Measurements from ENCODE around the gene WRNIP1. TPM values are rescaled to one million over a fixed set of nuclear protein-coding genes. Genes with fewer than 3 reads are reported as not detected.

WRNIP1 gene
- total and polyA plus RNA-seq, 10 of the 15 experiments (the other 5 are each of a cell fraction or from before 2014, with no cell fraction given): 9.3 to 30.5 (median 24.3) TPM

- in situ Hi-C loops (cut with MboI): no loop called here
- H2AFZ ChIP-seq (ENCODE audit: control insufficient read depth, low read depth, low read length): no peak overlapping the region
- H3K27me3 ChIP-seq (replicated peaks in 1 of 2; ENCODE audit: control insufficient read depth in 2 of 2, insufficient read depth in 2 of 2, low read length in 1 of 2): no peaks in the 10 kb centered on the region
- H3K9me3 ChIP-seq (replicated peaks; ENCODE audit: control insufficient read depth, insufficient read depth, low read length): no peaks in the 10 kb centered on the region
- H4K20me1 ChIP-seq (ENCODE audit: control insufficient read depth, insufficient read depth): no peaks in the 10 kb centered on the region
- H3K36me3 ChIP-seq (ENCODE audit: control insufficient read depth in 2 of 2, insufficient read depth in 2 of 2, low read length in 1 of 2): no peaks in the 10 kb centered on the region
- H3K4me2 ChIP-seq (ENCODE audit: control insufficient read depth, insufficient read depth): no peak overlapping the region
- no peak for ATAC-seq
- intact Hi-C loops (cut with micrococcal nuclease; ENCODE audit: unreplicated experiment): no loop called here
- H3K79me2 ChIP-seq (ENCODE audit: control insufficient read depth, insufficient read depth, low read length): no peaks in the 10 kb centered on the region
- DNase-seq (ENCODE audit: low read depth, low spot score): no peak
- no peak for TF ChIP-seq MLLT1 (IDR thresholded peaks at IDR 0.05)
- TF ChIP-seq ZBTB4 (CRISPR knock-in tag; IDR thresholded peaks at IDR 0.05): no peak
- no peak for TF ChIP-seq ZNF622 (IDR thresholded peaks at IDR 0.05)
- TF ChIP-seq FOXM1 (IDR thresholded peaks at IDR 0.05; ENCODE audit: low read depth, low read length): no peak
- TF ChIP-seq NRF1 (conservative IDR thresholded peaks at IDR 0.05; ENCODE audit: low read depth, low read length): no peak
- no peak for TF ChIP-seq MAX (IDR thresholded peaks at IDR 0.05; ENCODE audit: low read depth, low read length)
- TF ChIP-seq PKNOX1 (IDR thresholded peaks at IDR 0.05): no peak
- TF ChIP-seq TBL1XR1 (IDR thresholded peaks at IDR 0.05; ENCODE audit: low read depth, low read length): no peak
- no peak for TF ChIP-seq SMARCA5 (IDR thresholded peaks at IDR 0.05)
- no peak for TF ChIP-seq ATF2 (IDR thresholded peaks at IDR 0.05; ENCODE audit: low read length)
- no peak for TF ChIP-seq NKRF (conservative IDR thresholded peaks at IDR 0.05)
- no peak for TF ChIP-seq HCFC1 (IDR thresholded peaks at IDR 0.05; ENCODE audit: low read length)
- TF ChIP-seq ESRRA (IDR thresholded peaks at IDR 0.05; ENCODE audit: low read length): no peak
- TF ChIP-seq EED (IDR thresholded peaks at IDR 0.05; ENCODE audit: low read depth): no peak
- no peak for TF ChIP-seq NFYA (IDR thresholded peaks at IDR 0.05; ENCODE audit: borderline replicate concordance, low read depth, low read length)
- TF ChIP-seq MYC (IDR thresholded peaks at IDR 0.05; ENCODE audit: insufficient read depth, insufficient read length, insufficient replicate concordance, low read length, severe bottlenecking): no peak
- ChIA-PET SMC1A (ENCODE audit: uncharacterized antibody, unreplicated experiment) (no interaction called here), RAD21 (ENCODE audit: unreplicated experiment) (no interaction called here), POLR2A (no interaction called here), CTCF (interaction anchor here (0.5 to 1.2 kb wide), 2 partner anchors 29 to 1324 kb away, joined by 4 to 5 read pairs; no protein-coding TSS in a partner anchor)
- no peaks in the 10 kb centered on the region for H3K4me1 ChIP-seq (ENCODE audit: control insufficient read depth, insufficient read depth, low read length)
- 54% methylated on average over 3 of the region's 3 CpGs for WGBS (ENCODE audit: insufficient coverage, insufficient replicate concordance, low lambda C conversion rate, missing lambda C conversion rate)
- H3K4me3 ChIP-seq: no peak overlapping the region
- no peak overlapping the region for H3K9ac ChIP-seq (ENCODE audit: control insufficient read depth, insufficient read depth, low read length)
- no peak overlapping the region for H3K27ac ChIP-seq (ENCODE audit: control insufficient read depth, insufficient read depth)
- no TSS peak for BruUV-seq (replicated peaks)
- no peak for FAIRE-seq
Measured at GRCh38 chr6:2721219-2721618, 44.0 kb upstream of the WRNIP1 start.

All from GM12878 (cell line).